ENCODE data around the gene PHC2. TPM values are rescaled to one million over a fixed set of nuclear protein-coding genes. Genes with fewer than 3 reads are reported as not detected.

Gene PHC2
- total RNA-seq, 1 donor from 2014 or later: 105 TPM

DNA sequence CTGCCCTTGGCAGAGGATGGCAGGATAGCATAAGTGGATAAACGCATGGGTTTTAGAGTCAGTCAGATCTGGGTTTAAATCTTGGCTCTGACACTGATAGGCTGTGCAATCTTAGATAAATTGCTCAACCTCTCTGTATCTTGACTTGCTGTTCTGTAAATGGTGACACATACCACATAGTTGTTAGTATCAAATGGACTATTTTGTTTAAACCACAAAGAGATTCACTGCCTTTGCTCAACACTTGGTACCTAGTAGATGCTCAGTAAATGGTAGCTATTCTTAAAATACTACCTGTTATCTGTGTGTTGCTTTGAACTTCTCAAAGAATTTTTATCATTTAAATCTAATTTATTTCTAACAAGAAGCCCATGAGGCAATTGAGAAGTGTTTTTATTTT is 70.5 kb downstream of the PHC2 start:
- Histone ChIP-seq H3K4me1 (peaks cover 82% of the 10 kb centered on the region), H3K36me3 (no peaks in the 10 kb centered on the region), H3K27ac (replicated peaks) (no peak overlapping the region), H3K27me3 (ENCODE audit: low read depth) (no peaks in the 10 kb centered on the region), H3K4me3 (no peak overlapping the region), H3K9me3 (replicated peaks) (no peaks in the 10 kb centered on the region)
- TF ChIP-seq, protein P1, sequence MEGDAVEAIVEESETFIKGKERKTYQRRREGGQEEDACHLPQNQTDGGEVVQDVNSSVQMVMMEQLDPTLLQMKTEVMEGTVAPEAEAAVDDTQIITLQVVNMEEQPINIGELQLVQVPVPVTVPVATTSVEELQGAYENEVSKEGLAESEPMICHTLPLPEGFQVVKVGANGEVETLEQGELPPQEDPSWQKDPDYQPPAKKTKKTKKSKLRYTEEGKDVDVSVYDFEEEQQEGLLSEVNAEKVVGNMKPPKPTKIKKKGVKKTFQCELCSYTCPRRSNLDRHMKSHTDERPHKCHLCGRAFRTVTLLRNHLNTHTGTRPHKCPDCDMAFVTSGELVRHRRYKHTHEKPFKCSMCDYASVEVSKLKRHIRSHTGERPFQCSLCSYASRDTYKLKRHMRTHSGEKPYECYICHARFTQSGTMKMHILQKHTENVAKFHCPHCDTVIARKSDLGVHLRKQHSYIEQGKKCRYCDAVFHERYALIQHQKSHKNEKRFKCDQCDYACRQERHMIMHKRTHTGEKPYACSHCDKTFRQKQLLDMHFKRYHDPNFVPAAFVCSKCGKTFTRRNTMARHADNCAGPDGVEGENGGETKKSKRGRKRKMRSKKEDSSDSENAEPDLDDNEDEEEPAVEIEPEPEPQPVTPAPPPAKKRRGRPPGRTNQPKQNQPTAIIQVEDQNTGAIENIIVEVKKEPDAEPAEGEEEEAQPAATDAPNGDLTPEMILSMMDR (IDR thresholded peaks at IDR 0.05; ENCODE audit: borderline replicate concordance): no peak
- DNase-seq: no peak
- intact Hi-C loops (cut with micrococcal nuclease): no loop called here

DNA sequence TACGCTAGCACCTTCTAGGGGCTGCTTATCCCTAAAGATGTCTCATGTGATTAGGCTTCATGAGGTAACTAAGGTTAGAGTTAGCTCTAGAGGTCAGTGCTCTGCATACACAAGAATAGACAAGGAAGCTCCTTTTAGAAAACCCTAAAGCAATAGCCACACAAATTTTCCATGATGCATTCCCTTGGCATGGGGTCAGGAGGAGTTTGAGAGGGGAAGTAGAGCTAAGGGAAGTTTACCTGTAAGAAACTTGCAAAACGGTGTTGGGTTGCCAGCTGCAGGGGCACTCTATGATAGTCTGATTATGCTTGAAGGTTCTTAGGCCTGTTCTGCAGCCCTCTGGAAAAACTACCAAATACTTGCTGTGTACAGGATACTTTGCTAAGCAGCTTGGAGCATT is 71.0 kb downstream of the PHC2 start:
- intact Hi-C loops (cut with micrococcal nuclease): no loop called here
- Histone ChIP-seq H3K4me3 (no peak overlapping the region), H3K27me3 (ENCODE audit: low read depth) (no peaks in the 10 kb centered on the region), H3K9me3 (replicated peaks) (no peaks in the 10 kb centered on the region), H3K27ac (replicated peaks) (no peak overlapping the region), H3K36me3 (no peaks in the 10 kb centered on the region), H3K4me1 (peaks cover 78% of the 10 kb centered on the region)
- TF ChIP-seq, protein P1 (IDR thresholded peaks at IDR 0.05; ENCODE audit: borderline replicate concordance): no peak
- DNase-seq: no peak

DNA sequence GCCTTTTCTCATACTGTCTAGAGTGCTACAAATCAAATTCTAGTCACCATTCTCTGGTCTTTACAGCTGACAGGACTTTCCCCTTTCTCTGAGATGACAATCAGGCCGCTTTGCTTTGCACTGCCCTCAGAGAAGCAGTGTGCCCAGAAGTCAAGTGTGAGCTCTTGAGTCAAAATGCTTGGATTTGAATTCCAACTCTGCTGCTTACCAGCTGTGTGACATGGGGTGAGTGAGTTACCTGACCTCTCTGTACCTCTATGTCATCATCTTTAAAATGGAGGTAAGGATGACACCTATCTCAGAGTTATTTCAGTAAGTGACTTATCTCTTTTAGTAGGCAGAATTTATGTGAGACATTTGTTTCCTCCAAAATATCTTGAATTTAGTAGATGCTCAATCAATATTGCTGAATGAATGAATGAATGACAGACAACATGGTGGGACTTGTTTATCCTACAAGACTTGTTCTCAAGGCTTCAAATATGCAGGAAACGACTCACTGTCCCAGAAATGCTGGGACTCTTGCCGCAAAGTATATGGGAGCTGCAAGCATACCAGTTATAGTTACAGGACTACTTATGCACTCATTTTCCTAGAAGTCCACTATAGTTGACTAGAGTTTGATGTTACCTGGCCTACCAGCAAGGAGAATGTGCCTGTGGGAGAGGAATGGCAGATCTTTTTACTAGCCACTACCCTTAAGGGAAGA is 71.9 kb downstream of the PHC2 start:
- intact Hi-C loops (cut with micrococcal nuclease): no loop called here
- Histone ChIP-seq H3K36me3 (no peaks in the 10 kb centered on the region), H3K27me3 (ENCODE audit: low read depth) (no peaks in the 10 kb centered on the region), H3K9me3 (replicated peaks) (no peaks in the 10 kb centered on the region), H3K4me3 (no peak overlapping the region), H3K27ac (replicated peaks) (no peak overlapping the region), H3K4me1 (peaks cover 68% of the 10 kb centered on the region)
- TF ChIP-seq, protein P1 (IDR thresholded peaks at IDR 0.05; ENCODE audit: borderline replicate concordance): no peak
- DNase-seq: no peak

DNA sequence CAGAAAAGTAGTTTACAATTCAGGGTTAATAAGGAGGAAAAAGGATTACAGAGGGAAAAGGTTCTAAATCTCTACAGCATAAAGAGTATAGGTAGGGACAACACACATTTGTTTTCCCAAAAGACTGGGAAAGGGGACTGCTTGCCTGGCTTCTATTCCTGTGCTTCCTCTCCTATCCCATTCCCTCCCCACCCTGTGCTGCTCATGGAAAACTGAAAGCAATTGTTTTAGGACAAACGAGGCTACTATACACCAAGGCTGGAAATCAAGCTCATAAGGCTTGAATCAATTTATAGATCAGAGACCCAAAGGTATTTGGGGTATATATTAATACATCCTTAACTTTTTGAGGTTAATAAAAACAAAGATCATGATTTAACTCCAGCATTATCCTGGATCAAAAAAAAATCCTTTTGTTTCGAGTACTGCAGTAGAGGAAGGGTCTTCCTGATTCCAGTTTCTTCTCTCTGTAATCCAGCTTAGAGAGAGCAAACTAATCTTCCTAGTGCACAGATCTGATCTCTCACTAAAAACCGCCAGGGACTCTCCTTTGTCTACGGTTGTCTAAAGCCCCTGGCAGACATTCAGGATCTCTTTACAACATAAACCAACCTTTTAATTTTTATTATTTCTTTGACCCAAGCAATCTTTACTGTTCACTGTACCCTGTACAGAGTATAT is 72.6 kb downstream of the PHC2 start:
- H3K9me3 ChIP-seq (replicated peaks): no peaks in the 10 kb centered on the region
- no peaks in the 10 kb centered on the region for H3K36me3 ChIP-seq
- H3K27me3 ChIP-seq (ENCODE audit: low read depth): no peaks in the 10 kb centered on the region
- TF ChIP-seq, protein P1 (IDR thresholded peaks at IDR 0.05; ENCODE audit: borderline replicate concordance): no peak
- H3K4me3 ChIP-seq: no peak overlapping the region
- no peak for DNase-seq
- intact Hi-C loops (cut with micrococcal nuclease): no loop called here
- H3K27ac ChIP-seq (replicated peaks): no peak overlapping the region
- H3K4me1 ChIP-seq: peaks cover 61% of the 10 kb centered on the region

DNA sequence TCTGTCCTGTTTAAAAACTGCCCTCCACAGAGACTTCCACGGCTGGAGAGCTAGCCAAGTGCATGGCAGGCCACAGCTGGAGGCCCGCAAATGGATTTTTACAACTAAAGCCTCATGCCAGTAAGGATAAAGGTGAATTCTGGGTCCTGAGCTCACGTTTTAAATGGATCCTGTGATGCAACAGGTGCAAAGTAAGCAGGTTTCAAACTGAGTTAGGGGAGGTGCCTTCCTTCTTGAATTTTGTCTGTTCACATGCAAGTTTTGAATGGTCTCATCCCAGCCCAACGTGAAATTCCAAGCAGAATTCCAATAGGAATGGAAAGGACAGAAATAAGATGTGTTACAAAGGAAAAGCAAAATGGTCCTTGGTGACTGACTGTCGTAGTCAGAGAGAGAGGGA is 73.8 kb downstream of the PHC2 start:
- no peaks in the 10 kb centered on the region for H3K9me3 ChIP-seq (replicated peaks)
- no peak overlapping the region for H3K27ac ChIP-seq (replicated peaks)
- no peaks in the 10 kb centered on the region for H3K27me3 ChIP-seq (ENCODE audit: low read depth)
- TF ChIP-seq, protein P1 (IDR thresholded peaks at IDR 0.05; ENCODE audit: borderline replicate concordance): no peak
- H3K4me3 ChIP-seq: no peak overlapping the region
- intact Hi-C loops (cut with micrococcal nuclease): no loop called here
- H3K36me3 ChIP-seq: peaks cover 5% of the 10 kb centered on the region
- no peak for DNase-seq
- peaks cover 50% of the 10 kb centered on the region for H3K4me1 ChIP-seq

All from left ventricle myocardium inferior (tissue), 1 donor.